Ishikawa (cell line): ENCODE measurements around the gene KCNB1.

ENCODE experiments used
- CEBPB ChIP-seq: IDR thresholded peaks from 2 replicates; pipeline ENCODE4 v1.6.1; 2012
- CREB1 ChIP-seq: IDR thresholded peaks from 2 replicates; pipeline ENCODE4 v1.6.1; 2012; ENCODE audit warnings: low read depth
- EGR1 ChIP-seq: IDR thresholded peaks from 2 replicates; pipeline ENCODE4 v1.6.1; 2012
- EP300 ChIP-seq: IDR thresholded peaks from 2 replicates; pipeline ENCODE4 v1.6.1; 2012; ENCODE audit warnings: borderline replicate concordance
- FOXM1 ChIP-seq: IDR thresholded peaks from 2 replicates; pipeline ENCODE4 v1.6.1; 2012; ENCODE audit warnings: low read depth, borderline replicate concordance
- MAX ChIP-seq: IDR thresholded peaks from 2 replicates; pipeline ENCODE4 v1.6.1; 2012
- NFIC ChIP-seq: IDR thresholded peaks from 2 replicates; pipeline ENCODE4 v1.6.1; 2012
- RAD21 ChIP-seq: IDR thresholded peaks from 2 replicates; pipeline ENCODE4 v1.6.1; 2012; ENCODE audit warnings: low read depth
- TAF1 ChIP-seq: IDR thresholded peaks from 2 replicates; pipeline ENCODE4 v1.6.1; 2012; ENCODE audit warnings: low read depth, mild to moderate bottlenecking
- TCF12 ChIP-seq: IDR thresholded peaks from 2 replicates; pipeline ENCODE4 v1.6.1; 2012; ENCODE audit warnings: low read depth
- TEAD4 ChIP-seq: IDR thresholded peaks from 2 replicates; pipeline ENCODE4 v1.6.1; 2012
- YY1 ChIP-seq: IDR thresholded peaks from 2 replicates; pipeline ENCODE4 v1.6.1; 2012; ENCODE audit warnings: low read depth
- ZBTB7A ChIP-seq: IDR thresholded peaks from 2 replicates; pipeline ENCODE4 v1.6.1; 2012; ENCODE audit warnings: low read depth
- TF ChIP-seq, protein P1 (sequence below): IDR thresholded peaks from 2 replicates; pipeline ENCODE4 v1.6.1; 2012
- TF ChIP-seq, protein P2 (sequence below): IDR thresholded peaks from 2 replicates; pipeline ENCODE4 v1.6.1; 2012; ENCODE audit warnings: low read depth, mild to moderate bottlenecking

Gene KCNB1

GRCh38 chr20:49460916-49461315, 21.6 kb downstream of the KCNB1 start:
- TF ChIP-seq NFIC (peak; percentile 64; the same call in 1 of the 2 replicates), YY1 (no peak)

DNA sequence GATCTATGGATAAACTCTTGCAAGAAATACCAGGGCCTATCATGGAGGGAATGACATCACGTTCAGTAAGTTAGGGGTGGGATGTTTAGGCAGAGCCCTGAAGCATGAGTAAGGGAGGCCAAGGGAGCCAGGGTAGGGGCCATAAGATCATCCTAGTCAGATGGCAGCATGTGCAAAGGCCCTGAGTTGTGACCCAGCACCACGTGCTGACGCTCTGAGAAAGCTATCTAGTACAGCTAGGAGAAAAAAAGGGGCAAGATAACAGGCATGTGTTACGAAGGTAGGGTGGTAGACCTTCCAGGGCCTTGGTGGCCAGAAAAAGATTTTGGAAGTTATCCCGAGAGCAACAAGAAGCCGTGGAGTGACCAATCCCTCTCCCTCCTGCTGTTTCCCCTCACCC, 22.3 kb downstream of the KCNB1 start:
- TF ChIP-seq FOXM1 (no peak), NFIC (no peak), MAX (no peak), CREB1 (no peak), ZBTB7A (no peak)

DNA sequence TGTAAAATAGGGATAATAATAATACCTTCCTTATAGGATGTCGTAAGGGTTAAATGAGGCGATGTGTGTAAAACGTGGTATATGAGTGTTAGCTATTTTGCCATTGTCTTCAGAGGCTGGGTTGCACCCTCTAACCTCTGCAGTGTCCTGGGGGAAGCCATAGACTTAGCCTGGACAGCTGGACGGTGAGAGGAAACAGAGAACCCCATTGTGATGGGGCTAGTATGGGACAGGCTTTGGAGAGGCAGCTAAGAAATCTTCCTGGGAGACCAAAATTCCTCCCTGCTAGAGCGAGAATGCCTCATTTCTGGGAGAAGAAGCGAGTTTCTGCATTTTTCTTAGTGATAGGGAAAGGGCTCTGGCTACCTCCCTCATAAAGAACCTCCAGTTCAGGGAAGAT, 22.8 kb downstream of the KCNB1 start:
- no peak for TF ChIP-seq EGR1
- no peak for TF ChIP-seq TAF1
- no peak for TF ChIP-seq EP300
- TF ChIP-seq CEBPB: no peak
- TF ChIP-seq RAD21: no peak
- no peak for TF ChIP-seq FOXM1
- TF ChIP-seq, protein P1, sequence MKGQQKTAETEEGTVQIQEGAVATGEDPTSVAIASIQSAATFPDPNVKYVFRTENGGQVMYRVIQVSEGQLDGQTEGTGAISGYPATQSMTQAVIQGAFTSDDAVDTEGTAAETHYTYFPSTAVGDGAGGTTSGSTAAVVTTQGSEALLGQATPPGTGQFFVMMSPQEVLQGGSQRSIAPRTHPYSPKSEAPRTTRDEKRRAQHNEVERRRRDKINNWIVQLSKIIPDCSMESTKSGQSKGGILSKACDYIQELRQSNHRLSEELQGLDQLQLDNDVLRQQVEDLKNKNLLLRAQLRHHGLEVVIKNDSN: no peak

DNA sequence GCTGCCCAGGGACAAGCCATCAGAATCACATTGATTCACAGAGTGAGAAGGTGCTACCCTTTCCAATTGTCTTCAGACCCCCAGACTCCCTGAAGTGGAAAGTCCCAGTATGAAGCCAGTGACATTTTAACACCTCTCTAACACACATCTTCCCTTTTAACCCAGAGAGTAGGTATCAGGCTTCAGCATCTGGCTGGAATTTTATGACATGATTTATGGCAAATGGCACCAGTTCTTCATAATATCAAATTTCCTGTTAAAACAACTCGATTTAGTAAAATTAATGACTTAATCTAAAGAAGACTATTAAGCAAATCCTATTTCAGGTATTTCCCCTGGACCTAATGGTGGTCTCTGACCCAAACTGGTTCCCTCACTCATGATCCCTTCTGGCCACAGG, 25.0 kb downstream of the KCNB1 start:
- no peak for TF ChIP-seq YY1
- no peak for TF ChIP-seq FOXM1
- TF ChIP-seq MAX: no peak
- no peak for TF ChIP-seq CEBPB
- TF ChIP-seq TAF1: no peak
- TF ChIP-seq, protein P2, sequence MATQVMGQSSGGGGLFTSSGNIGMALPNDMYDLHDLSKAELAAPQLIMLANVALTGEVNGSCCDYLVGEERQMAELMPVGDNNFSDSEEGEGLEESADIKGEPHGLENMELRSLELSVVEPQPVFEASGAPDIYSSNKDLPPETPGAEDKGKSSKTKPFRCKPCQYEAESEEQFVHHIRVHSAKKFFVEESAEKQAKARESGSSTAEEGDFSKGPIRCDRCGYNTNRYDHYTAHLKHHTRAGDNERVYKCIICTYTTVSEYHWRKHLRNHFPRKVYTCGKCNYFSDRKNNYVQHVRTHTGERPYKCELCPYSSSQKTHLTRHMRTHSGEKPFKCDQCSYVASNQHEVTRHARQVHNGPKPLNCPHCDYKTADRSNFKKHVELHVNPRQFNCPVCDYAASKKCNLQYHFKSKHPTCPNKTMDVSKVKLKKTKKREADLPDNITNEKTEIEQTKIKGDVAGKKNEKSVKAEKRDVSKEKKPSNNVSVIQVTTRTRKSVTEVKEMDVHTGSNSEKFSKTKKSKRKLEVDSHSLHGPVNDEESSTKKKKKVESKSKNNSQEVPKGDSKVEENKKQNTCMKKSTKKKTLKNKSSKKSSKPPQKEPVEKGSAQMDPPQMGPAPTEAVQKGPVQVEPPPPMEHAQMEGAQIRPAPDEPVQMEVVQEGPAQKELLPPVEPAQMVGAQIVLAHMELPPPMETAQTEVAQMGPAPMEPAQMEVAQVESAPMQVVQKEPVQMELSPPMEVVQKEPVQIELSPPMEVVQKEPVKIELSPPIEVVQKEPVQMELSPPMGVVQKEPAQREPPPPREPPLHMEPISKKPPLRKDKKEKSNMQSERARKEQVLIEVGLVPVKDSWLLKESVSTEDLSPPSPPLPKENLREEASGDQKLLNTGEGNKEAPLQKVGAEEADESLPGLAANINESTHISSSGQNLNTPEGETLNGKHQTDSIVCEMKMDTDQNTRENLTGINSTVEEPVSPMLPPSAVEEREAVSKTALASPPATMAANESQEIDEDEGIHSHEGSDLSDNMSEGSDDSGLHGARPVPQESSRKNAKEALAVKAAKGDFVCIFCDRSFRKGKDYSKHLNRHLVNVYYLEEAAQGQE: no peak
- no peak for TF ChIP-seq EGR1
- TF ChIP-seq NFIC: no peak
- no peak for TF ChIP-seq RAD21
- TF ChIP-seq TCF12: no peak
- no peak for TF ChIP-seq EP300
- TF ChIP-seq TEAD4: no peak
- no peak for TF ChIP-seq ZBTB7A
- TF ChIP-seq, protein P1: no peak
- no peak for TF ChIP-seq CREB1

DNA sequence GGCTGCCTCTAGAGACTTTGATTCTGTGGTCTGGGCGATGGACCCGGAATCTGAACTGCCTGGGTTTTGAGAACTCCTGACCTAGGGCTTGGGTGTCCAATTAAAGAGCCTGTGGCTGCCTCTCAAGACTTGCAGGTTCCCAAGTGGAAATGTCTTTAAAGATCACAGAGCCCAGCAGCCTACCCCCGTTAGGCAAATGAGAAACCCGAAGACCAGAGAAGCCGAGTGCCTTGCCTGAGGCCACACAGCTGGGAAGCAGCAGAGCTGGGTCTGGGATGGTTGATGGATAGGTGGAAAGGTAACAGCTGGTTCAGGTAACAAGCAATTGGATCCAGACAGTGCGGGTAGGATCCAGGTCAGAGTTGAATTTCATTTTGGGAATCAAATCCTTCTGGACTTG, 25.8 kb downstream of the KCNB1 start:
- TF ChIP-seq NFIC (no peak), EGR1 (no peak), YY1 (no peak)

- TF ChIP-seq CEBPB (no peak), TEAD4 (no peak), TCF12 (no peak), NFIC (no peak), TAF1 (no peak), RAD21 (no peak), YY1 (no peak), MAX (no peak), FOXM1 (no peak), CREB1 (no peak), EP300 (no peak), EGR1 (no peak), ZBTB7A (no peak)
- TF ChIP-seq, protein P2: no peak
- TF ChIP-seq, protein P1: no peak
These were observed 26.8 kb downstream of the KCNB1 start for GRCh38 chr20:49455691-49456090.
